Neural cell (in vitro differentiated cells): ENCODE data around the gene BLM. TPM values are rescaled to one million over a fixed set of nuclear protein-coding genes. Genes with fewer than 3 reads are reported as not detected.

Source experiments
- H2AFZ ChIP-seq: fragments of 200-600, 300-800 bp; sonication (generic), shearing (Covaris generic); 2 replicates; pipeline ENCODE4 v1.6.0; 2014; ENCODE audit warnings: low read depth, mild to moderate bottlenecking, antibody characterized with exemption, low read length, moderate library complexity
- H3F3A ChIP-seq: fragments of 200-600 bp; shearing (Covaris generic); 2 replicates; pipeline ENCODE4 v1.6.1; 2016; ENCODE audit warnings: mild to moderate bottlenecking, moderate library complexity, mixed read lengths, antibody characterized with exemption, low read length; ENCODE audit not compliant: insufficient read depth, poor library complexity, severe bottlenecking
- H3K27ac ChIP-seq: fragments of 200-600, 300-800 bp; sonication (generic), shearing (Covaris generic); 2 replicates; pipeline ENCODE4 v1.5.1; 2014; ENCODE audit warnings: mild to moderate bottlenecking, low read length, moderate library complexity
- H3K27me3 ChIP-seq: fragments of 300-800, 200-600 bp; sonication (generic), shearing (Covaris generic); 2 replicates; pipeline ENCODE4 v1.6.0; 2014; ENCODE audit warnings: mild to moderate bottlenecking, low read depth, low read length, moderate library complexity; ENCODE audit not compliant: insufficient read depth
- H3K36me3 ChIP-seq: fragments of 300-800, 200-600 bp; sonication (generic), shearing (Covaris generic); 2 replicates; pipeline ENCODE4 v1.5.1; 2014; ENCODE audit warnings: mild to moderate bottlenecking, antibody characterized with exemption, low read length, moderate library complexity; ENCODE audit not compliant: insufficient read depth
- H3K4me2 ChIP-seq: fragments of 300-800, 200-600 bp; sonication (generic), shearing (Covaris generic); 2 replicates; pipeline ENCODE4 v1.6.0; 2014; ENCODE audit warnings: mild to moderate bottlenecking, low read length
- H3K4me3 ChIP-seq: fragments of 300-800, 200-600 bp; sonication (generic), shearing (Covaris generic); 2 replicates; pipeline ENCODE4 v1.5.1; 2014; ENCODE audit warnings: mild to moderate bottlenecking, low read length, moderate library complexity
- H3K79me2 ChIP-seq: fragments of 200-600 bp; shearing (Covaris generic); replicated peaks from 2 replicates; pipeline ENCODE4 v1.6.0; 2014; ENCODE audit warnings: mild to moderate bottlenecking, low read length, moderate library complexity; ENCODE audit not compliant: insufficient read depth
- H3K9ac ChIP-seq: fragments of 300-800, 200-600 bp; sonication (generic), shearing (Covaris generic); 2 replicates; pipeline ENCODE4 v1.6.1; 2016; ENCODE audit warnings: mild to moderate bottlenecking, low read length, mixed read lengths
- H3K9me2 ChIP-seq: fragments of 200-600 bp; shearing (Covaris generic); 2 replicates; pipeline ENCODE4 v1.6.1; 2016; ENCODE audit warnings: mild to moderate bottlenecking, low read length, mixed read lengths; ENCODE audit not compliant: insufficient read depth
- H3K9me3 ChIP-seq: fragments of 200-600, 300-800 bp; sonication (generic), shearing (Covaris generic); 2 replicates; pipeline ENCODE4 v1.6.1; 2016; ENCODE audit warnings: mild to moderate bottlenecking, mixed run types, low read length, moderate library complexity, mixed read lengths
- H4K20me1 ChIP-seq: fragments of 200-600 bp; shearing (Covaris generic); 2 replicates; pipeline ENCODE4 v1.6.1; 2016; ENCODE audit warnings: mild to moderate bottlenecking, mixed run types; ENCODE audit not compliant: insufficient read depth
- EP300 ChIP-seq: fragments of 450-650 bp; conservative IDR thresholded peaks from 2 replicates; pipeline ENCODE4 v1.6.1; 2014; ENCODE audit warnings: antibody characterized with exemption, mild to moderate bottlenecking, moderate library complexity; ENCODE audit not compliant: poor library complexity, severe bottlenecking
- EZH2 ChIP-seq: fragments of 200-600, 300-800 bp; shearing (Covaris generic), sonication (generic); IDR thresholded peaks from 2 replicates; pipeline ENCODE4 v1.6.1; 2014; ENCODE audit warnings: antibody characterized with exemption, low read length, borderline replicate concordance, mild to moderate bottlenecking; ENCODE audit not compliant: insufficient read depth, poor library complexity, severe bottlenecking
- MXI1 ChIP-seq: fragments of 450-650 bp; conservative IDR thresholded peaks from 2 replicates; pipeline ENCODE4 v1.6.1; 2014; ENCODE audit warnings: antibody characterized with exemption, mild to moderate bottlenecking; ENCODE audit not compliant: poor library complexity, severe bottlenecking
- POLR2AphosphoS5 ChIP-seq: IDR thresholded peaks from 2 replicates; pipeline ENCODE4 v1.6.1; 2012
- RAD21 ChIP-seq: fragments of 450-650 bp; conservative IDR thresholded peaks from 2 replicates; pipeline ENCODE4 v1.6.1; 2014; ENCODE audit warnings: antibody characterized with exemption, mild to moderate bottlenecking, moderate library complexity
- SMC3 ChIP-seq: fragments of 450-650 bp; conservative IDR thresholded peaks from 2 replicates; pipeline ENCODE4 v1.6.1; 2014; ENCODE audit warnings: antibody characterized with exemption, mild to moderate bottlenecking, moderate library complexity; ENCODE audit not compliant: poor library complexity
- TAF1 ChIP-seq: IDR thresholded peaks from 2 replicates; pipeline ENCODE4 v1.6.1; 2012; ENCODE audit warnings: low read depth
- polyA plus RNA-seq: library from polyadenylated mRNA; depleted of rRNA; stranded (reverse); fragments of >200 nt; gene quantifications from 2 replicates; pipeline ENCODE4 v1.2.3, GENCODE V29; 2014
- TF ChIP-seq, protein P1 (sequence below): fragments of 450-650 bp; IDR thresholded peaks from 2 replicates; pipeline ENCODE4 v1.5.1; 2014; ENCODE audit warnings: antibody characterized with exemption, mild to moderate bottlenecking, moderate library complexity; ENCODE audit not compliant: poor library complexity, severe bottlenecking
- TF ChIP-seq, protein P2 (sequence below): IDR thresholded peaks from 2 replicates; pipeline ENCODE4 v1.6.1; 2012; ENCODE audit warnings: borderline replicate concordance

The BLM gene
- polyA plus RNA-seq, 1 donor from 2014 or later: 4.5 TPM

DNA sequence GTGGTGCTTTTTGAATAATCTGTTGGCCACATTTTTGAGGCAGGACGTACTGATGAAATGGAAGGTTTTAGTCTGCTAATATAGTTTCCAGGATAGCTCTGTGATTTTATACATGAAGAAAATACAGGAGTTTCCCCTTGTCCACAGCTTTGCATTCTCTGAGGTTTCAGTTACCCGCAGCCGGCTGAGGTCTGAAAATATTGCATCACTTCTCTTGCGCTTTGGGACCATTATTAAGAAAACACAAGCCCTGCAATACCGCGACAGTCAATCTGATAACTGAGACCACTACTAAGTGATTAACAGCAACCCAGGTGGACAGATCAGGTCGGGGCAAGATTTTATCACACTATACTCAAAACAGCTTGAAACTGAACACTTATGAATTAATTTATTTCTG, 33.0 kb downstream of the BLM start:
- Histone ChIP-seq H2AFZ (no peak overlapping the region), H3K4me3 (no peak overlapping the region), H3K79me2 (no peaks in the 10 kb centered on the region), H3K4me2 (no peak overlapping the region), H3K27ac (no peak overlapping the region), H3K36me3 (no peaks in the 10 kb centered on the region), H3K9me2 (no peaks in the 10 kb centered on the region), H4K20me1 (no peaks in the 10 kb centered on the region), H3K9me3 (no peaks in the 10 kb centered on the region), H3K9ac (no peak overlapping the region), H3F3A (no peaks in the 10 kb centered on the region), H3K27me3 (no peaks in the 10 kb centered on the region)
- TF ChIP-seq RAD21 (no peak), TAF1 (no peak), EZH2 (no peak), EP300 (no peak), MXI1 (no peak), POLR2AphosphoS5 (no peak), SMC3 (no peak)
- TF ChIP-seq, protein P1, sequence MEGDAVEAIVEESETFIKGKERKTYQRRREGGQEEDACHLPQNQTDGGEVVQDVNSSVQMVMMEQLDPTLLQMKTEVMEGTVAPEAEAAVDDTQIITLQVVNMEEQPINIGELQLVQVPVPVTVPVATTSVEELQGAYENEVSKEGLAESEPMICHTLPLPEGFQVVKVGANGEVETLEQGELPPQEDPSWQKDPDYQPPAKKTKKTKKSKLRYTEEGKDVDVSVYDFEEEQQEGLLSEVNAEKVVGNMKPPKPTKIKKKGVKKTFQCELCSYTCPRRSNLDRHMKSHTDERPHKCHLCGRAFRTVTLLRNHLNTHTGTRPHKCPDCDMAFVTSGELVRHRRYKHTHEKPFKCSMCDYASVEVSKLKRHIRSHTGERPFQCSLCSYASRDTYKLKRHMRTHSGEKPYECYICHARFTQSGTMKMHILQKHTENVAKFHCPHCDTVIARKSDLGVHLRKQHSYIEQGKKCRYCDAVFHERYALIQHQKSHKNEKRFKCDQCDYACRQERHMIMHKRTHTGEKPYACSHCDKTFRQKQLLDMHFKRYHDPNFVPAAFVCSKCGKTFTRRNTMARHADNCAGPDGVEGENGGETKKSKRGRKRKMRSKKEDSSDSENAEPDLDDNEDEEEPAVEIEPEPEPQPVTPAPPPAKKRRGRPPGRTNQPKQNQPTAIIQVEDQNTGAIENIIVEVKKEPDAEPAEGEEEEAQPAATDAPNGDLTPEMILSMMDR: no peak
- TF ChIP-seq, protein P2, sequence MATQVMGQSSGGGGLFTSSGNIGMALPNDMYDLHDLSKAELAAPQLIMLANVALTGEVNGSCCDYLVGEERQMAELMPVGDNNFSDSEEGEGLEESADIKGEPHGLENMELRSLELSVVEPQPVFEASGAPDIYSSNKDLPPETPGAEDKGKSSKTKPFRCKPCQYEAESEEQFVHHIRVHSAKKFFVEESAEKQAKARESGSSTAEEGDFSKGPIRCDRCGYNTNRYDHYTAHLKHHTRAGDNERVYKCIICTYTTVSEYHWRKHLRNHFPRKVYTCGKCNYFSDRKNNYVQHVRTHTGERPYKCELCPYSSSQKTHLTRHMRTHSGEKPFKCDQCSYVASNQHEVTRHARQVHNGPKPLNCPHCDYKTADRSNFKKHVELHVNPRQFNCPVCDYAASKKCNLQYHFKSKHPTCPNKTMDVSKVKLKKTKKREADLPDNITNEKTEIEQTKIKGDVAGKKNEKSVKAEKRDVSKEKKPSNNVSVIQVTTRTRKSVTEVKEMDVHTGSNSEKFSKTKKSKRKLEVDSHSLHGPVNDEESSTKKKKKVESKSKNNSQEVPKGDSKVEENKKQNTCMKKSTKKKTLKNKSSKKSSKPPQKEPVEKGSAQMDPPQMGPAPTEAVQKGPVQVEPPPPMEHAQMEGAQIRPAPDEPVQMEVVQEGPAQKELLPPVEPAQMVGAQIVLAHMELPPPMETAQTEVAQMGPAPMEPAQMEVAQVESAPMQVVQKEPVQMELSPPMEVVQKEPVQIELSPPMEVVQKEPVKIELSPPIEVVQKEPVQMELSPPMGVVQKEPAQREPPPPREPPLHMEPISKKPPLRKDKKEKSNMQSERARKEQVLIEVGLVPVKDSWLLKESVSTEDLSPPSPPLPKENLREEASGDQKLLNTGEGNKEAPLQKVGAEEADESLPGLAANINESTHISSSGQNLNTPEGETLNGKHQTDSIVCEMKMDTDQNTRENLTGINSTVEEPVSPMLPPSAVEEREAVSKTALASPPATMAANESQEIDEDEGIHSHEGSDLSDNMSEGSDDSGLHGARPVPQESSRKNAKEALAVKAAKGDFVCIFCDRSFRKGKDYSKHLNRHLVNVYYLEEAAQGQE: no peak

DNA sequence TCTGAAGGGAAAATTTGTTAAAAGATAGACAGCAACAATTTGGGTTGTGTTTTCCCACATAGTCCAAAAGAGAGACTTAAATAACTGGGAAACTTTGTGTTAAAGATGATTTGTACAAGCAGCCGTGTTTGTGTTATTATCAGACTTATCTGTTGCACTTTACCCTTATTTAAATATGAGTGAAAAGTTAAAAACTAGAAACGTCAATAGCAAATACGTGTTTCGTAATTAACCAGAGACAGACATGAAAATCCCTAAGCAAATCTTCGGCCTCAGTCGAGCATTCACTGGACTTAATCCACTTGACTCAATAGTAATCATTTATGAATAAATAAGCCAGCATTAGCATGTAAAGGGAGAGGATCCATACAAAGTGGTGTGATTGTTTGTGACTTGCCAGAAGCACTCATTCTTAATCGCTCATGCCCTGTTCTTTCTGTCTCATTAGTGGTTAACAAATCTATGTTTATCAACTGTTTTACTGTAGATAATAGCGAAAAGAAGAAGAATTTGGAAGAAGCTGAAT, 34.2 kb downstream of the BLM start:
- Histone ChIP-seq H3K4me3 (no peak overlapping the region), H3F3A (no peaks in the 10 kb centered on the region), H2AFZ (no peak overlapping the region), H4K20me1 (no peaks in the 10 kb centered on the region), H3K27me3 (no peaks in the 10 kb centered on the region), H3K4me2 (no peak overlapping the region), H3K27ac (no peak overlapping the region), H3K79me2 (no peaks in the 10 kb centered on the region), H3K9me3 (no peaks in the 10 kb centered on the region), H3K9me2 (no peaks in the 10 kb centered on the region), H3K9ac (no peak overlapping the region), H3K36me3 (no peaks in the 10 kb centered on the region)
- TF ChIP-seq RAD21 (no peak), TAF1 (no peak)
- TF ChIP-seq, protein P1: no peak
- TF ChIP-seq, protein P2: no peak
